Esophagus muscularis mucosa (tissue), 4 donors: ENCODE results near the gene ATPAF2. TPM values are rescaled to one million over a fixed set of nuclear protein-coding genes. Genes with fewer than 3 reads are reported as not detected.

ENCODE experiments used
- DNase-seq: peaks from one replicate; pipeline ENCODE4 v3.0.0-alpha.2; 2017; ENCODE audit errors: extremely low spot score
- H3K27ac ChIP-seq, 4 donors: fragments of 200-600 bp; sonication (generic); replicated peaks in 1 of 4; 1 replicate in 3 of 4; 2 replicates in 1 of 4; pipeline ENCODE4 v1.5.1; 2016 to 2019; ENCODE audit warnings: mild to moderate bottlenecking in 1 of 4
- H3K27me3 ChIP-seq, 4 donors: fragments of 200-600 bp; sonication (generic); one replicate each; pipeline versions ENCODE4 v1.5.1 to v1.6.0; 2016 to 2019
- H3K36me3 ChIP-seq, 4 donors: fragments of 200-600 bp; sonication (generic); one replicate each; pipeline ENCODE4 v1.5.1; 2016 to 2019
- H3K4me1 ChIP-seq, 4 donors: fragments of 200-600 bp; sonication (generic); one replicate each; pipeline ENCODE4 v1.5.1; 2016 to 2019
- H3K4me3 ChIP-seq, 4 donors: fragments of 200-600 bp; sonication (generic); 1 replicate in 2 of 4; 2 replicates in 2 of 4; pipeline ENCODE4 v1.5.1; 2016 to 2019; ENCODE audit warnings: mild to moderate bottlenecking in 4 of 4, moderate library complexity in 1 of 4
- H3K9me3 ChIP-seq, 4 donors: fragments of 200-600 bp; sonication (generic); 1 replicate in 3 of 4; 2 replicates in 1 of 4; pipeline ENCODE4 v1.5.1; 2016 to 2019
- CTCF ChIP-seq, 3 experiments: fragments of 200-600 bp in 2 of 3; fragments of 450-650 bp in 1 of 3; sonication (generic) in 2 of 3; IDR thresholded peaks; one replicate each; pipeline ENCODE4 v1.5.1; 2017 to 2019; ENCODE audit warnings: antibody characterized with exemption in 3 of 3, mild to moderate bottlenecking in 2 of 3, moderate library complexity in 1 of 3
- EP300 ChIP-seq: sonication (generic); formaldehyde crosslinking; IDR thresholded peaks from one replicate; pipeline ENCODE4 v1.6.1; 2017; ENCODE audit warnings: antibody characterized with exemption
- POLR2A ChIP-seq: fragments of 450-650 bp; IDR thresholded peaks from one replicate; pipeline ENCODE4 v1.6.1; 2017; ENCODE audit warnings: antibody characterized with exemption, moderate library complexity, mild to moderate bottlenecking, low read depth
- POLR2AphosphoS5 ChIP-seq, 2 donors: sonication (generic); formaldehyde crosslinking; IDR thresholded peaks; one replicate each; pipeline ENCODE4 v1.6.1; 2017; ENCODE audit warnings: antibody characterized with exemption in 2 of 2
- WGBS: methylation state at CpG from one replicate; pipeline ENCODE4 v1.1.5; 2018; 5-methylcytosine and 5-hydroxymethylcytosine counted together
- intact Hi-C: fragments of 100-400 bp; cut with DNase I; formaldehyde crosslinking; loops from one replicate; pipeline ENCODE4 v1.15.1; 2023
- total RNA-seq, 4 donors: library from RNA; depleted of rRNA; stranded (reverse); fragments of >200 nt; gene quantifications; one replicate each; pipeline versions ENCODE4 v1.1.0 to v1.2.1, GENCODE V29; 2016

ATPAF2 gene
- total RNA-seq, 4 donors from 2014 or later: 10.4 to 26.1 (median 12.3) TPM

GRCh38 chr17:17972126-17972951 lies 66.6 kb downstream of the ATPAF2 start, which contains the start of the genes DRC3 and TOM1L2:
Gene DRC3 (plus strand): TSS chr17:17972862. CDS start chr17:17977599, 4,737 bp downstream.
Gene TOM1L2 (minus strand): TSS chr17:17972400. CDS start chr17:17972313, 87 bp downstream.
- peak; percentile 100 for DNase-seq
- Histone ChIP-seq H3K36me3 (no peaks in the 10 kb centered on the region), H3K9me3 (no peaks in the 10 kb centered on the region), H3K27me3 (no peaks in the 10 kb centered on the region), H3K4me1 (peaks cover 26 to 51% (median 43%) of the 10 kb centered on the region in 4 donors), H3K4me3 (peak within 1 kb of the TSS; percentile 79 to 95 (median 92)), H3K27ac (peak within 1 kb of the TSS; percentile 86 to 96 (median 93))
- intact Hi-C loops: loop anchor here (10.0 kb wide), 2 partner anchors 48 to 88 kb away; no protein-coding TSS in a partner anchor
- TF ChIP-seq POLR2A (peak; percentile 57), POLR2AphosphoS5 (IDR thresholded peaks at IDR 0.05) (peak; percentile 86 to 94), CTCF (IDR thresholded peaks at IDR 0.05) (no peak), EP300 (no peak)
- 1% methylated on average over 24 of the region's 59 CpGs for WGBS

- H3K27me3 ChIP-seq: no peaks in the 10 kb centered on the region
- peak overlapping the region; percentile 86 to 96 (median 93) for H3K27ac ChIP-seq
- H3K4me1 ChIP-seq: peaks cover 26 to 57% (median 47%) of the 10 kb centered on the region in 4 donors
- no peaks in the 10 kb centered on the region for H3K36me3 ChIP-seq
- no peak for DNase-seq
- 4% methylated on average over 8 of the region's 33 CpGs for WGBS
- intact Hi-C loops: loop anchor here (10.0 kb wide), 2 partner anchors 47 to 87 kb away; no protein-coding TSS in a partner anchor
- H3K4me3 ChIP-seq: peak overlapping the region; percentile 79 to 95 (median 92)
- no peaks in the 10 kb centered on the region for H3K9me3 ChIP-seq
- TF ChIP-seq CTCF (IDR thresholded peaks at IDR 0.05) (no peak), POLR2A (no peak), POLR2AphosphoS5 (IDR thresholded peaks at IDR 0.05) (no peak), EP300 (no peak)
Measured at GRCh38 chr17:17971431-17972125, 67.4 kb downstream of the ATPAF2 start.

DNA sequence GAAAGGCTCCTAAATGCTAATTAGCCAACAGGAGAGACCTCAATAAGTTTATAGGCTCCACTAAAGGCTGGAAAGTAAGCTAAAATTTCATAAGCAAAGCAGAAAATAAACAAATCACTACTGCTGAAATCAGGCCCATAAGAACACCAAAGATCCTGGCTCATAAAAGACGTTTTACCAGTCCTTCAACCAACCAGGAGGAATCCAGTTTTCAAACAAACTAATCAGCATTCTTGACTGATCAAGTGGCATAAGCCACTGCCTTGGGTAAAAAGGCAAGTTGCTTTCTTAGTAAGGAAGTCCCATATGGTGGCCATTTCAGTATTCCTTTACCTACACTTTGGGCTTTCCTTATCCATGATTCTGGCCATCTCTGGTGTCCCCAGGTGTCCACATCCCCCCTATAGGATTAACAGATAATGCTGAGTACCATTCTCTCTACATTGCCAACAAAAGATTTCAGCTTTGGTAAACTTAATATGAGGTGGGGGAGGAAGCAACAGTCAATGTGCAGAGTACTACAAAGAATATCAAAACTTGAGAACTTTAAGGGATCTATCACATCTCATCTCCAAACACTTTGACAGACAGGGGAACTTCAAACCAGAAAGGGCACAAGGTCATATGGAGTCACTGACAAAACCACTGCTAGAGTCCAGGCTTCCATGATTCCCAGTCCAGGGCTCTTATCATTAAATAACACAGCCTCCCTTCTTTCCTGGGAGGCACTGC lies 68.1 kb downstream of the ATPAF2 start:
- Histone ChIP-seq H3K27me3 (no peaks in the 10 kb centered on the region), H3K27ac (peak overlapping the region; percentile 86 to 96 (median 93)), H3K4me1 (peaks cover 26 to 57% (median 48%) of the 10 kb centered on the region in 4 donors), H3K36me3 (no peaks in the 10 kb centered on the region), H3K9me3 (no peaks in the 10 kb centered on the region), H3K4me3 (peak overlapping the region; percentile 79 to 95 (median 92))
- no peak for DNase-seq
- TF ChIP-seq CTCF (IDR thresholded peaks at IDR 0.05) (no peak), EP300 (no peak), POLR2AphosphoS5 (IDR thresholded peaks at IDR 0.05) (no peak), POLR2A (no peak)
- intact Hi-C loops: loop anchor here (10.0 kb wide), 2 partner anchors 46 to 86 kb away; no protein-coding TSS in a partner anchor
- 38% methylated on average over 1 of the region's 1 CpG for WGBS

Other genes starting within 250 kb of the ATPAF2 start
- gene SREBF1, start 202.2 kb downstream of the ATPAF2 start, total RNA-seq: 10 to 100 TPM; 28.1 to 62.6 (median 39.7) TPM
- gene TOM1L2, start 66.8 kb downstream of the ATPAF2 start, total RNA-seq: 10 to 100 TPM; 64.4 to 96.9 (median 75.0) TPM
- gene DRC3, start 66.3 kb downstream of the ATPAF2 start, total RNA-seq: 1 to 10 TPM in 2 of 4 donors, under 1 TPM in 2; 0.71 to 4.2 (median 1.4) TPM
- gene GID4, start 240 bp upstream of the ATPAF2 start, total RNA-seq: 10 to 100 TPM; 33.1 to 39.8 (median 34.4) TPM
- gene DRG2, start 48.8 kb upstream of the ATPAF2 start, total RNA-seq: 10 to 100 TPM; 27.4 to 33.8 (median 33.0) TPM
- gene MYO15A, start 69.6 kb upstream of the ATPAF2 start, total RNA-seq: under 1 TPM; 0.33 to 0.98 (median 0.61) TPM
- gene ALKBH5, start 144.7 kb upstream of the ATPAF2 start, total RNA-seq: 100 to 1,000 TPM; 120 to 197 (median 151) TPM
- gene LLGL1, start 186.5 kb upstream of the ATPAF2 start, total RNA-seq: 10 to 100 TPM; 17.6 to 35.1 (median 26.2) TPM
- 100 to 1,000 TPM; 302 to 528 (median 408) TPM for gene FLII, start 219.6 kb upstream of the ATPAF2 start, total RNA-seq
- gene MIEF2, start 221.5 kb upstream of the ATPAF2 start, total RNA-seq: 10 to 100 TPM; 10.8 to 27.2 (median 17.9) TPM